Suprapubic skin (tissue), 4 donors: ENCODE results near the gene ETS2. TPM values are rescaled to one million over a fixed set of nuclear protein-coding genes. Genes with fewer than 3 reads are reported as not detected.

Experiments
- DNase-seq, 2 donors: peaks; one replicate each; pipeline ENCODE4 v3.0.0-alpha.2; 2019; ENCODE audit warnings: low spot score in 2 of 2
- H3K27ac ChIP-seq: fragments of 200-600 bp; sonication (generic); one replicate; pipeline ENCODE4 v1.5.1; 2019
- H3K27me3 ChIP-seq: fragments of 200-600 bp; sonication (generic); one replicate; pipeline ENCODE4 v1.5.1; 2019
- H3K36me3 ChIP-seq: fragments of 200-600 bp; sonication (generic); one replicate; pipeline ENCODE4 v1.5.1; 2019
- H3K4me1 ChIP-seq: fragments of 200-600 bp; sonication (generic); one replicate; pipeline ENCODE4 v1.5.1; 2019
- H3K4me3 ChIP-seq: fragments of 200-600 bp; sonication (generic); one replicate; pipeline ENCODE4 v1.5.1; 2019; ENCODE audit warnings: mild to moderate bottlenecking
- H3K9me3 ChIP-seq: fragments of 200-600 bp; sonication (generic); one replicate; pipeline ENCODE4 v1.5.1; 2019
- EP300 ChIP-seq: sonication (generic); formaldehyde crosslinking; IDR thresholded peaks from one replicate; pipeline ENCODE4 v1.6.1; 2017; ENCODE audit warnings: antibody characterized with exemption
- POLR2A ChIP-seq, 2 donors: fragments of 450-650 bp; IDR thresholded peaks; one replicate each; pipeline ENCODE4 v1.6.1; 2017; ENCODE audit warnings: antibody characterized with exemption in 2 of 2, mild to moderate bottlenecking in 2 of 2, moderate library complexity in 2 of 2
- POLR2AphosphoS5 ChIP-seq, 3 donors: sonication (generic); formaldehyde crosslinking; IDR thresholded peaks; one replicate each; pipeline ENCODE4 v1.6.1; 2017; ENCODE audit warnings: antibody characterized with exemption in 3 of 3
- WGBS: methylation state at CpG from one replicate; pipeline ENCODE4 v1.1.5; 2018; 5-methylcytosine and 5-hydroxymethylcytosine counted together
- total RNA-seq, 4 donors: library from RNA; depleted of rRNA; stranded (reverse); fragments of >200 nt; gene quantifications; one replicate each; pipeline ENCODE4 v1.1.0, GENCODE V29; 2016
- TF ChIP-seq, protein P1 (sequence below), 2 donors: fragments of 200-600 bp in 1 of 2; fragments of 450-650 bp in 1 of 2; sonication (generic) in 1 of 2; IDR thresholded peaks; one replicate each; pipeline ENCODE4 v1.5.1; 2016 to 2019; ENCODE audit warnings: antibody characterized with exemption in 2 of 2, mild to moderate bottlenecking in 1 of 2, moderate library complexity in 1 of 2

Gene ETS2
- total RNA-seq, 4 donors from 2014 or later, result 198 to 510 (median 416) TPM

GRCh38 chr21:38773099-38774061 lies 32.3 kb upstream of the ETS2 start:
- DNase-seq, result no peak

GRCh38 chr21:38774152-38774551 lies 31.6 kb upstream of the ETS2 start:
- Histone ChIP-seq H3K36me3 (no peaks in the 10 kb centered on the region), H3K27me3 (no peaks in the 10 kb centered on the region), H3K4me1 (peaks cover 25% of the 10 kb centered on the region), H3K27ac (peak overlapping the region; percentile 63), H3K4me3 (no peak overlapping the region), H3K9me3 (peaks cover 3% of the 10 kb centered on the region)
- TF ChIP-seq POLR2AphosphoS5 (IDR thresholded peaks at IDR 0.05) (no peak), EP300 (no peak)
- TF ChIP-seq, protein P1, sequence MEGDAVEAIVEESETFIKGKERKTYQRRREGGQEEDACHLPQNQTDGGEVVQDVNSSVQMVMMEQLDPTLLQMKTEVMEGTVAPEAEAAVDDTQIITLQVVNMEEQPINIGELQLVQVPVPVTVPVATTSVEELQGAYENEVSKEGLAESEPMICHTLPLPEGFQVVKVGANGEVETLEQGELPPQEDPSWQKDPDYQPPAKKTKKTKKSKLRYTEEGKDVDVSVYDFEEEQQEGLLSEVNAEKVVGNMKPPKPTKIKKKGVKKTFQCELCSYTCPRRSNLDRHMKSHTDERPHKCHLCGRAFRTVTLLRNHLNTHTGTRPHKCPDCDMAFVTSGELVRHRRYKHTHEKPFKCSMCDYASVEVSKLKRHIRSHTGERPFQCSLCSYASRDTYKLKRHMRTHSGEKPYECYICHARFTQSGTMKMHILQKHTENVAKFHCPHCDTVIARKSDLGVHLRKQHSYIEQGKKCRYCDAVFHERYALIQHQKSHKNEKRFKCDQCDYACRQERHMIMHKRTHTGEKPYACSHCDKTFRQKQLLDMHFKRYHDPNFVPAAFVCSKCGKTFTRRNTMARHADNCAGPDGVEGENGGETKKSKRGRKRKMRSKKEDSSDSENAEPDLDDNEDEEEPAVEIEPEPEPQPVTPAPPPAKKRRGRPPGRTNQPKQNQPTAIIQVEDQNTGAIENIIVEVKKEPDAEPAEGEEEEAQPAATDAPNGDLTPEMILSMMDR (IDR thresholded peaks at IDR 0.05), result no peak
- DNase-seq, result no peak
- 78% methylated on average over 5 of the region's 5 CpGs for WGBS

More at GRCh38 chr21:38773099-38774061, 32.3 kb upstream of the ETS2 start:
- H3K36me3 ChIP-seq, result no peaks in the 10 kb centered on the region
- peaks cover 25% of the 10 kb centered on the region for H3K4me1 ChIP-seq
- TF ChIP-seq, protein P1 (IDR thresholded peaks at IDR 0.05), result no peak
- TF ChIP-seq EP300, result no peak
- TF ChIP-seq POLR2A (IDR thresholded peaks at IDR 0.05), result no peak
- no peak for TF ChIP-seq POLR2AphosphoS5 (IDR thresholded peaks at IDR 0.05)
- H3K4me3 ChIP-seq, result no peak overlapping the region
- no peaks in the 10 kb centered on the region for H3K27me3 ChIP-seq
- H3K27ac ChIP-seq, result peak overlapping the region; percentile 63
- H3K9me3 ChIP-seq, result no peaks in the 10 kb centered on the region
- 65% methylated on average over 18 of the region's 18 CpGs for WGBS

DNA sequence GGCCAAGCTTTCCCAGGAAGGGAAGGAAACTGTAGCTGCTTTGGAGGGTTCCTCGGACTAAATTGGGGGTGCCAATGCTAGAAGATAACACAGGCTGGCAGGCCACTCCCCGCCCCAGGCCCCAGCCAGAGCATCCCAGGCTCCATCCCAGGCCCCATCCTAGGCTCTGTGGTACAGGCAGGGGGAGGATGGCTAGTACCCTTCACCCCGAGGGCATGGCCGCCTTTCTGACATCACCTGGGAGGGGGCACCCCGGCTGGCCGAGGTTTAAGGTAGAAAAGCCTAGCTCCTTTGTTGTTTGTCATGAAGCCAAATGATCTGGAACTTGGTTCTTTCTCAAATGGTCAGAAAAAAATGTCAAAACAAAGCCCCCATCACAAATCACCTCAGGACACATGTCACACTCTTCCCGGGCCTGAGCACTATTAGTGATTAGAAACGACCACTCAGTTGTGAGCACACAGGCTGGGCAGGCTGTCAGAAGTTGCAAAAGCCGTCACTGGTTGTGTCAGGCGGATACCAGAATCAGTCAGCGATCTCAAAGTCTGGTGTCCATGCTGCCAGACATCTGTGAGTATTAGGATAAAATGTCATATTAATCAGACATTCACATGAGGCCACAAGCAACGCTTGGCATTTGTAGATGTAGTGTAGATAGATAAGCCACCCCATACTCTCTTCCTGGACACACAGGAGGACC lies 31.0 kb upstream of the ETS2 start:
- H3K27ac ChIP-seq, result peak overlapping the region; percentile 7
- H3K27me3 ChIP-seq, result no peaks in the 10 kb centered on the region
- no peak overlapping the region for H3K4me3 ChIP-seq
- peaks cover 3% of the 10 kb centered on the region for H3K9me3 ChIP-seq
- TF ChIP-seq EP300, result no peak
- TF ChIP-seq, protein P1 (IDR thresholded peaks at IDR 0.05), result no peak
- TF ChIP-seq POLR2A (IDR thresholded peaks at IDR 0.05), result no peak
- TF ChIP-seq POLR2AphosphoS5 (IDR thresholded peaks at IDR 0.05), result no peak
- 89% methylated on average over 10 of the region's 12 CpGs for WGBS
- DNase-seq, result no peak
- peaks cover 25% of the 10 kb centered on the region for H3K4me1 ChIP-seq
- H3K36me3 ChIP-seq, result no peaks in the 10 kb centered on the region

DNA sequence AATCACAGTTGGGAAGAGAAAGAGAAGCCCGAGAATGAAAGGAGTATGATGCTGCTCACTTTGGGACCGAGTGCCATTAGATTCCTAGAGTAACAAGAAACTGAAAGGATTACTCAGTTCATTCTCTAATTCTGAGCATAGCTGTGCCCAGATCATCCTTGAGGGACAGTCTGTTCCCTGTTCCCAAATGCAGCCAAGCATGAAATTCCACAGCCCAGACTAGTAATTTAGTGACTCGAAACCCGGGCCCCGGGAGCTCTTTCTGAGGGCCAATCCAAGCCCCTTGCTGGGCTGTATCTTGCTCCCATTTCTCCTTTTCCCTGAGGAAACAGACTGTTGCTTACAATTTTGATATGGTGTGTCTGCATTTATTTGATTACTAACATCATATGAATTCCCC lies 30.0 kb upstream of the ETS2 start:
- no peaks in the 10 kb centered on the region for H3K27me3 ChIP-seq
- peaks cover 25% of the 10 kb centered on the region for H3K4me1 ChIP-seq
- peaks cover 3% of the 10 kb centered on the region for H3K9me3 ChIP-seq
- 72% methylated on average over 5 of the region's 5 CpGs for WGBS
- no peak for TF ChIP-seq POLR2A (IDR thresholded peaks at IDR 0.05)
- TF ChIP-seq POLR2AphosphoS5 (IDR thresholded peaks at IDR 0.05), result peak in 1 of 3 donors; percentile 14
- no peaks in the 10 kb centered on the region for H3K36me3 ChIP-seq
- peak overlapping the region; percentile 7 for H3K27ac ChIP-seq
- H3K4me3 ChIP-seq, result no peak overlapping the region
- DNase-seq, result no peak

GRCh38 chr21:38777015-38777414 lies 28.7 kb upstream of the ETS2 start:
- no peak for DNase-seq
- Histone ChIP-seq H3K4me3 (no peak overlapping the region), H3K9me3 (peaks cover 3% of the 10 kb centered on the region), H3K27me3 (no peaks in the 10 kb centered on the region), H3K27ac (no peak overlapping the region), H3K4me1 (peaks cover 25% of the 10 kb centered on the region), H3K36me3 (no peaks in the 10 kb centered on the region)
- 89% methylated on average over 1 of the region's 1 CpG for WGBS
- TF ChIP-seq EP300, result no peak
- no peak for TF ChIP-seq POLR2AphosphoS5 (IDR thresholded peaks at IDR 0.05)
- TF ChIP-seq, protein P1 (IDR thresholded peaks at IDR 0.05), result no peak
- no peak for TF ChIP-seq POLR2A (IDR thresholded peaks at IDR 0.05)
